Panc1 (cell line): ENCODE measurements around the gene PHLDB1.

Source experiments
- CTCF ChIP-seq: fragments of 450-650 bp; IDR thresholded peaks from 2 replicates; pipeline ENCODE4 v1.5.1; 2017; ENCODE audit warnings: mild to moderate bottlenecking
- POLR2AphosphoS5 ChIP-seq: IDR thresholded peaks from 2 replicates; pipeline ENCODE4 v1.6.1; 2012; ENCODE audit warnings: mild to moderate bottlenecking, low read depth, low read length, moderate library complexity
- SIN3A ChIP-seq: IDR thresholded peaks from 2 replicates; pipeline ENCODE4 v1.6.1; 2012; ENCODE audit warnings: low read depth, mild to moderate bottlenecking, low read length, moderate library complexity, borderline replicate concordance; ENCODE audit not compliant: insufficient read depth

DNA sequence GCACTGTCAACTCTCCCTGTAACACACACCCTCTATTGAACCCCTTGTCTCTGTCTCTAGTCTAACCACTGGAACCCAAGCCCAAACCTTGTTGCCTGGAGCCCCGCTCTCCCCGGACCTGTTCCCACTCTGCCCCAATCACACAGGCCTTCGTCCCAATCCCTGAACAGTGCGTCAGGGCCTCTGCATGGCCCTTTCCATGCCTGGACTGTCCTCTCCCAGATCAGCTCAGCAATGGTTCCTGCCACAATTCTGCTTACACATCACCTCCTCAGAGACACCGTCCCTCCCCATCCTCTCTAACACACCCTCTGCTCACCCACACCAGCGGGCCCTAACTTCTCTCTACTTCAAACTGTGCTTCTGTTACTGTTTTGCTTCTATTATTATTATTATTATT is 70.6 kb downstream of the PHLDB1 start:
- no peak for TF ChIP-seq CTCF
- TF ChIP-seq POLR2AphosphoS5: no peak
- TF ChIP-seq SIN3A: no peak
